Measurements from ENCODE around the gene TMEM254.

The TMEM254 gene

DNA sequence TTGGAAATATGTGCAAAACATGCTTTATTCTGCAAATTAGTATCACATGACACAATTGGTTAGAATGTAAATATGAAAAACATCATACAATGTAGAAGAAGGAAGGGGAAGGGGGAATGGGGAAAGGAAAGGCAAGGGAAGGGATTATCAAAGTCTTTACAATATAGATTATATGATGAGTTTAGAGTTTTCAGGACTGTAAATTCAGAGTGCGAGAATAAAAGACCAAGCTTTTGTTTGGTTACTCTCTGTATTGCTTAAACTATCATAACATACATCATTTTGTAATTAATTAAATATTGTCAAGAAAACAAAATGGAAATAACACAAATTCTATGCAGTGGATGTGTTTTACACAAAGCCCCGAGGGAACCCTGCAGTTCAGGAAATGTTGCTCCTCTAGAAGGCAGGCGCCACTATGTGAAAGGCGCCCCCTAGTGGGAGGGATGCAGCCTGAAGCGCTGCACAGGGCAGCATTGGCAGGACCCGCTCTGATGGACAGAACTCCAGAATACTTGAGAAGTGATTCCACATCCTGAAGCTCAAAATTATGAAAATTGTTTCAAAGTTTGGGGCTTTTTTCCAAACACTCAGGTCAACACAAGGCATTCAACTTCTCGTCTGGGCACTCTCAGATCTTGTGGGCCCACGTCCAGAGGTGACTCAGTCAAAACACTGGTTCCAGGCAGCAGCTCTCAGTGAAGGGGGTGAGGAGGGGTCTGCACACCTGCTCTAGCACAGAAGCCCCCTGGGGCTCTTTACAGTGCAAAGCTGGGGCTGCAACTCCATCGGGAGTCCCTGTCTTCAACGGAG, 31.6 kb upstream of the TMEM254 start:
- H3K27ac ChIP-seq: no peak overlapping the region
- TF ChIP-seq, protein P1, sequence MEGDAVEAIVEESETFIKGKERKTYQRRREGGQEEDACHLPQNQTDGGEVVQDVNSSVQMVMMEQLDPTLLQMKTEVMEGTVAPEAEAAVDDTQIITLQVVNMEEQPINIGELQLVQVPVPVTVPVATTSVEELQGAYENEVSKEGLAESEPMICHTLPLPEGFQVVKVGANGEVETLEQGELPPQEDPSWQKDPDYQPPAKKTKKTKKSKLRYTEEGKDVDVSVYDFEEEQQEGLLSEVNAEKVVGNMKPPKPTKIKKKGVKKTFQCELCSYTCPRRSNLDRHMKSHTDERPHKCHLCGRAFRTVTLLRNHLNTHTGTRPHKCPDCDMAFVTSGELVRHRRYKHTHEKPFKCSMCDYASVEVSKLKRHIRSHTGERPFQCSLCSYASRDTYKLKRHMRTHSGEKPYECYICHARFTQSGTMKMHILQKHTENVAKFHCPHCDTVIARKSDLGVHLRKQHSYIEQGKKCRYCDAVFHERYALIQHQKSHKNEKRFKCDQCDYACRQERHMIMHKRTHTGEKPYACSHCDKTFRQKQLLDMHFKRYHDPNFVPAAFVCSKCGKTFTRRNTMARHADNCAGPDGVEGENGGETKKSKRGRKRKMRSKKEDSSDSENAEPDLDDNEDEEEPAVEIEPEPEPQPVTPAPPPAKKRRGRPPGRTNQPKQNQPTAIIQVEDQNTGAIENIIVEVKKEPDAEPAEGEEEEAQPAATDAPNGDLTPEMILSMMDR (conservative IDR thresholded peaks at IDR 0.05; ENCODE audit: low read depth): peak; percentile 82; the same call in 1 of the 2 replicates
- ChIA-PET POLR2A (ENCODE audit: low non-redundant PET) (no interaction called here), CTCF (interaction anchor here (0.5 to 2.5 kb wide), 23 partner anchors 12 to 1391 kb away, joined by 3 to 9 read pairs (median 3); partner anchors contain the start of genes PLAC9 and SFTPD)
- DNase-seq (ENCODE audit: low spot score): peak; percentile 71

DNA sequence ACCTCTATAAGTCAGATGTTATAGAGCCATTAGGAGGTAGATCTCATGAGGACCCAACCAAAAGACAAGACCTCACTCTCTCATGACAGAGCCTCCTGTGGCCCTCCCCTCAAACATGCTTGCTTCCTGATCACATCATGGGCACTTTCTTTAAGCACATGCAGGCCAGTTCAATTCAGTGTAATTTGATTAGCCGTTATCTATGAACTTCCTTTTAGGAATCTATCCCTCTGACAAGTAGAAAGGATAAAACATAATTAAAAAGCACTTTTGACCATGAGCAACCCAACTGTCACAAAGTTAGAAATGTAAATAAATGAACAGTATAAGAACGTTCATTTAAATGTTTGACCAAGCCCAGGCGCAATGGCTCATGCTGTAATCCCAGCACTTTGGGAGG, 27.7 kb upstream of the TMEM254 start:
- ChIA-PET POLR2A (ENCODE audit: low non-redundant PET) (no interaction called here), CTCF (no interaction called here)
- no peak overlapping the region for H3K27ac ChIP-seq
- no peak for DNase-seq (ENCODE audit: low spot score)
- TF ChIP-seq, protein P1 (conservative IDR thresholded peaks at IDR 0.05; ENCODE audit: low read depth): no peak

- POLR2A ChIA-PET (ENCODE audit: low non-redundant PET): no interaction called here
- DNase-seq (ENCODE audit: low spot score): no peak
- CTCF ChIA-PET: interaction anchor here (0.5 kb wide), 1 partner anchor 76 kb away, joined by 3 read pairs; no protein-coding TSS in a partner anchor
- TF ChIP-seq, protein P1 (conservative IDR thresholded peaks at IDR 0.05; ENCODE audit: low read depth): no peak
- H3K27ac ChIP-seq: no peak overlapping the region
Observed at GRCh38 chr10:80051993-80052392, 26.5 kb upstream of the TMEM254 start.

DNA sequence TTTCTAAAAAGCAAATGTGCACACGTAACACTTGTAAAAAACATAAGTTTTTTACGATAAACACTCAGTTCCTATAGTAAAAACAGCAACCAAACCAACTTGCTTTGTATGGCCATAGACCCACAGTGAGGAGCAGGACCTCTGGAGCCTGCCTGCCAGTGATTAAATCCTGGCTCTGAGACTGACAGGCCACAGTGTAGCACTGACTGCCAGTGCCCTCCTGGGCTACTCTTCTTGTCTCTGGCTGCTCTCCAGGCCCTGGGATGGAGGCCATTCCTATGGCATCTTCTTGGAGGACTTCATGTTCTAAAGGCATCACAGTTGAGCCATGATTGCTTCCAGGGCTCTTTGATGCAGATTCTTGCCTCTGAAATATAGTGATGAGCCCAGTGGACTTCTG, 22.7 kb upstream of the TMEM254 start:
- H3K27ac ChIP-seq: no peak overlapping the region
- DNase-seq (ENCODE audit: low spot score): no peak
- ChIA-PET POLR2A (ENCODE audit: low non-redundant PET) (no interaction called here), CTCF (no interaction called here)
- TF ChIP-seq, protein P1 (conservative IDR thresholded peaks at IDR 0.05; ENCODE audit: low read depth): no peak

DNA sequence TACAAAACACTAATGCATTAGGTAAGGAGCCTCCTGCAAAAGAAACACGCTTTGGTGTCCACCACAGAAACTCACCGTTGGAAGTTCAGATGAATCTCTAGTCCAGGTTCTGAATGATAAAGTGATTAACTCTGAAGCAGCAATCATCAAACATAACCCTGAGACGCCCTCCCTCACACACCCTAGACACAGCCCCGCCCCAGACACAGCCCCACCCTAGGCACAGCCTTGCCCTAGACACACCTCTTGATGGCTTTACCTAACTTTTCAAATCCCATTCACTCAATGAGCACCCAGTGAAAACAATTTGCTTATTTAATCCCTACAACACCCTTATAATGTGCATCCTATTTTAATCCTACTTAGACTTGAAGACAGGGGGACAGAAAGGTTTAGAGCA, 21.3 kb upstream of the TMEM254 start:
- ChIA-PET POLR2A (ENCODE audit: low non-redundant PET) (no interaction called here), CTCF (no interaction called here)
- TF ChIP-seq, protein P1 (conservative IDR thresholded peaks at IDR 0.05; ENCODE audit: low read depth): no peak
- no peak overlapping the region for H3K27ac ChIP-seq
- DNase-seq (ENCODE audit: low spot score): no peak

DNA sequence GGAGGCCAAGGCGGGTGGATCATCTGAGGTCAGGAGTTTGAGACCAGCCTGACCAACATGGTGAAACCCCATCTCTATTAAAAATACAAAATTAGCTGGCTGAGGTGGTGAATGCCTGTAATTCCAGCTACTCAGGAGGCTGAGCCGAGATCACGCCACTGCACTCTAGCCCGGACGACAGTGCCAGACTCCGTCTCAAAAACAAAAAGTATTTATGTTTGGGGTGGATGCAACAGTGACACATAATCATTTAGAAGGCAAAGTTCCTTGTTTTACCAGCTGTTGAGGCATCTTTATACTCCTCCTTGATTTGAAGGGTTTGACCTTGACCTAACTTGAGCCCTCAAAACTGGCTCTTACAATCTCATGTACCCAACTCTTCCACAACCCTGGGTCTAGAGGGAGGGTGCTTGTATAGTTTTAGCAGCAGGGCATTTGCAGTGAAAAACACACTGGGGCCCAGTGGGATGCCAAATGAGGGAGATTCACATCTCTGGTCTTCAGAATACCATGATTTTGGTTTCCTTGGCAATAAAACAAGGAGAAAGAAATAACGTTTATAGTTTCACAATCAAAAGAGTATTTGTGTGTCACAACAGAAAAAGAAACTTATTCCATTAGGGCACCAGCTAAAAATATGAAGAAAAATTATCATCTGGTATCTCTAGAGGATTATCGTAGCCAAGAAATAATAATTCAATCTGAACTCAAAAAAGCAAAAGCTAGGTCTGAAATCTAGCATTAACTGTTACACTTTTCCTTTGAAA, 14.2 kb upstream of the TMEM254 start:
- CTCF ChIA-PET: interaction anchor here (0.6 to 0.9 kb wide), 2 partner anchors 16 to 512 kb away, joined by 3 to 4 read pairs; no protein-coding TSS in a partner anchor
- TF ChIP-seq, protein P1 (conservative IDR thresholded peaks at IDR 0.05; ENCODE audit: low read depth): no peak
- H3K27ac ChIP-seq: no peak overlapping the region
- POLR2A ChIA-PET (ENCODE audit: low non-redundant PET): no interaction called here
- DNase-seq (ENCODE audit: low spot score): no peak

All from RWPE1 (cell line).